Measurements from ENCODE around the gene FMN1.

DNA sequence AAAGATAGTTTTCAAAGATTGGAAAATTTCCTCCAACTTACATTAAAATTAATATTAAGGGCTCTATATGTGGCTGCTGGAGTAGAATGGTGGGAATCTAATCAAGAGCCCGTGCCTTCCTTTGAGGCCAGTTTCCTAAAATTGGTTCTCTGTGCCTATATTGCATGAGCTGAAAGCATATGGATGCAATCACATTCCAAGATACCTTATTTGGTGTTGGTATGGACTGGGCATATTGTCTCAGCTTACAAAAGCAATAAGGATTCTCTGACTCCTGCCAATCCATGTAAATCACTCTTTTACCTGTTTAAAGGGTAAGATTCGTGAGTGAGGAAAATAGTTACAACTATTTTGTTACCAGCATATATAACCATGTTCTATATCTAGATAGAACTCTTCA is 365.1 kb downstream of the FMN1 start:
- TF ChIP-seq POLR2A (IDR thresholded peaks at IDR 0.05; ENCODE audit: low read depth, low read length) (no peak), POLR2AphosphoS5 (IDR thresholded peaks at IDR 0.05; ENCODE audit: low read depth, low read length) (no peak), TAF1 (IDR thresholded peaks at IDR 0.05; ENCODE audit: borderline replicate concordance, low read depth, low read length) (no peak)

Measured in GM12892 (cell line).